GM21529 (cell line): ENCODE measurements around the gene PPP6R3.
"Not testable (repeated sequence)": the region's sequence is repeated elsewhere in the genome, so short reads cannot be mapped to it uniquely, and the experiment has no call there.

ENCODE experiments used
- ATAC-seq: cut with Tn5 transposase; IDR thresholded peaks from one replicate; pipeline ENCODE4 v1.9.1; 2021; ENCODE audit not compliant: unreplicated experiment

PPP6R3 gene

GRCh38 chr11:68454767-68455166 is 5.8 kb upstream of the PPP6R3 start:
- ATAC-seq, result no peak

- no peak for ATAC-seq
Measured at GRCh38 chr11:68455485-68455884, 5.1 kb upstream of the PPP6R3 start.

DNA sequence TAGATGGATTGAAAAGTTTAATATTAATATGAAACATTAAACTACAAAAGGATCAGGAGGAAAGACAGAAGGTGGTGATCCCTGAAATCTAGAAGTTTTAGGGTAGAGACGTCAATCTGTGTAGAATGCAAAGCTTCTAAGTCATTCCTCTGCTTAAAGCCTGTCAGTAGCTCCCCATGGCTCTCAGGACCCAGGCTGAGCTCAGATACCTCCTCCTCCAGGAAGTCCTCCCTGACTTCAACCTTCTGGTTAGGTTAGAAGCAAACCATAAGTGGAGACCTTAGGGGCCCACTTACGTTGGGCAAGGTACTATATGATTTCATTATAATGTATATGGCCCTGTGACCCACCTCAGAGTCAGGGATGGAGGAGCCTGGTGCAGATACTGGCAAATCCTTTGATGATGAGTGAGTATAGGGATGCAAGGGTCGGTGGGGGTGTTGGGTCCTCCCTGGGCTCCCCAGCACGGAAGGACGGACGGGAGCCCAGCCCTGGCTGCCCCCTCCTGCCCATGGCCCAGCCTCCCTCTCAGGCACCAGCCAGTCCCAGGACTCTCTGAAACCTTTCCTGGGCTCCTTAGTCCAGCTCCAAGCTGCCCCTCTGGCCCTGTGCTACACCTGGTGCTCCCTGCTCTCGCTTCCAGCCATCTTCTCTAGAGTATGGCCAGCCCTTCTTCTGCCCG is 3.2 kb upstream of the PPP6R3 start:
- ATAC-seq, result no peak

DNA sequence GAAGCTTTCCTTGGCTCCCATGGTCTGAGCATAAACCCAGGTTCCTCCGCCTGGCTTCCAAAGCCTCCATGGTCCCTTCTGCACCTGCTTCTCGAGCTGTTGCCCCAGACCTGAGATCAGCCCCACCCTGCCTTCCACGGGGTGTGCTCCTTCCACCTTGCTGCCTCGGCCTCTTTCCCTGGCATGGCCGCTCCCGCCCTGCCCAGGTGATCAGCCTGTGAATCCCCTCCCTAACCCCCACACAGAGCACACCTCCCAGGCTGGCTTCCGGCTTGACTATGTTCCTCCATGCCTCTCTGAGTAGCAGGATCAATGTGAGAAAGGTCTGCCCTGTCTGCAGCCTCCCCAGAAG is 2.7 kb upstream of the PPP6R3 start:
- no peak for ATAC-seq

DNA sequence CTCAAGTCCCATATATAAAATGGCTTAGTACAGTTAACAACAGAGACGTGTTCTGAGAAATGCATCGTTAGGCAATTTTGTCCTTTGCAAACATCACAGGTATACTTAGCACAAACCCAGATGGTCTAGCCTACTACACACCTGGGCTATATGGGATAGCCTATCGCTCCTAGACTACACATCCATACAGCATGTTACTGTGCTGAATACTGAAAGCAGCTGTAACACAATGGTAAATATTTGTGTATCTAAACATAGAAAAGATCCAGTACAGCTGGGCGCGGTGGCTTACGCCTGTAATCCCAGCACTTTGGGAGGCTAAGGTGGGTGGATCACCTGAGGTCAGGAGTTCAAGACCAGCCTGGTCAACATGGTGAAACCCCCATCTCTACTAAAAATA is 2.2 kb upstream of the PPP6R3 start:
- ATAC-seq, result not testable (repeated sequence)

DNA sequence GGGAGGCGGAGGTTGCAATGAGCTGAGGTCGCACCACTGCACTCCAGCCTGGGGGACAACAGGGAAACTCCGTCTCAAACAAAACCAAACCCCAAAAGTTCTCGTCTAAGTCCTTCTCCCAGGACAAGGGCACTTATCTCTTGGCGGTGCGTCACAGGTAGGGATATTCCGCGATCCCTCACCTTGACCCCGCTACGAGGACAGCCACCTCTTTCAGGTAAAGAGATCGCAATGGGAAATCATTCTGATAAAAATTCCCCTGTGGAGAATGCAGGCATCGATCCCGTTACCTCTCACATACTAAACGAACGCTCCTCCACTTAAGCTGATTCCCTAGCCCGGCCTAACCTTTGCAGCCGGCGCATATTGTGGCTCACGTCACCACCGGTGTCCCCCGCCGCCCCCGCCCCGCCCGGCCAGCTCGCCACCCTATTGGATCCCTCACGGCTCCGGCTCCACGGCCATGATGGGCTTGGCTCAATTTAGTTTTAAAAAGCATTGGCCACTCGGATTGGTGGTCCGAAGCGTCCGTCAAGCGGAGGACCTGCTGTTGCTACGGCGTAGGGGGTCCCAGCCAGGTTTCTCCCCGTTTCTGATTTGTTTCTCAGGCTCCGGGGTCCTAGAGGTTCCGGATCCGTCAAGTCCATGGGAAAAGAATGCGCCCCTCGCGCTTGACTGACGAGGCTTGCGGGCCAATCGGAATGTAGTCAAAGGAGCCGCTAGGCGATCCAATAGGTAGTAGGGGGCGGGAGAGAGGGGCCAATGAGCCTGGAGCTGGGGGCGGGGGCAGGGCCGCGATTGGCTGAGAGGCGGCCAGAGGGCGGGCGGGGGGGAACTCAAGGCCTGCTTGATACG is 439 bp upstream of the PPP6R3 start:
- ATAC-seq, result peak; percentile 80

GRCh38 chr11:68461575-68461917 is 994 bp downstream of the PPP6R3 start:
- ATAC-seq, result no peak

- no peak for ATAC-seq
Measured at GRCh38 chr11:68463714-68464113, 3.2 kb downstream of the PPP6R3 start.

- no peak for ATAC-seq
Measured at GRCh38 chr11:68467201-68467834, 6.8 kb downstream of the PPP6R3 start.

GRCh38 chr11:68468217-68468828 is 7.8 kb downstream of the PPP6R3 start:
- peak; percentile 51 for ATAC-seq

- ATAC-seq, result no peak
Measured at GRCh38 chr11:68469122-68469521, 8.6 kb downstream of the PPP6R3 start.

DNA sequence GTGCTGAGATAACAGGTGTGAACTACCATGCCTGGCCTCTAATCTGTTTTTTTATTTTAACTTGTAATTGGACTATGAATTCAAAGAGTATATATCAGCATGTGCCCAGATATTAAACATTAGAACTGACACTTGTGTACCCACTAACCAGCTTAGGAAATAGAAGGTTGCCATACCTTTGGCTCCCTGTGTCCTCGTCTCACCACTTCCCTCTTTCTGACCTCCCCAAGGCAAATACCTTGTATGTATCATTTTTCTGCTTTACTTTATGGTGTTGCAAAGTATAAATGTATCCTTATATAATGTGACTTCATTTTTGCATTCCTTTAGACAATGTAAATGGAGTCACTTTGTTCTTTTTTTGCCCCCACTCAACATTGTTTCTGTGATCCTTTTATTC is 9.1 kb downstream of the PPP6R3 start:
- ATAC-seq, result no peak

GRCh38 chr11:68470304-68470811 is 9.8 kb downstream of the PPP6R3 start:
- ATAC-seq, result no peak

DNA sequence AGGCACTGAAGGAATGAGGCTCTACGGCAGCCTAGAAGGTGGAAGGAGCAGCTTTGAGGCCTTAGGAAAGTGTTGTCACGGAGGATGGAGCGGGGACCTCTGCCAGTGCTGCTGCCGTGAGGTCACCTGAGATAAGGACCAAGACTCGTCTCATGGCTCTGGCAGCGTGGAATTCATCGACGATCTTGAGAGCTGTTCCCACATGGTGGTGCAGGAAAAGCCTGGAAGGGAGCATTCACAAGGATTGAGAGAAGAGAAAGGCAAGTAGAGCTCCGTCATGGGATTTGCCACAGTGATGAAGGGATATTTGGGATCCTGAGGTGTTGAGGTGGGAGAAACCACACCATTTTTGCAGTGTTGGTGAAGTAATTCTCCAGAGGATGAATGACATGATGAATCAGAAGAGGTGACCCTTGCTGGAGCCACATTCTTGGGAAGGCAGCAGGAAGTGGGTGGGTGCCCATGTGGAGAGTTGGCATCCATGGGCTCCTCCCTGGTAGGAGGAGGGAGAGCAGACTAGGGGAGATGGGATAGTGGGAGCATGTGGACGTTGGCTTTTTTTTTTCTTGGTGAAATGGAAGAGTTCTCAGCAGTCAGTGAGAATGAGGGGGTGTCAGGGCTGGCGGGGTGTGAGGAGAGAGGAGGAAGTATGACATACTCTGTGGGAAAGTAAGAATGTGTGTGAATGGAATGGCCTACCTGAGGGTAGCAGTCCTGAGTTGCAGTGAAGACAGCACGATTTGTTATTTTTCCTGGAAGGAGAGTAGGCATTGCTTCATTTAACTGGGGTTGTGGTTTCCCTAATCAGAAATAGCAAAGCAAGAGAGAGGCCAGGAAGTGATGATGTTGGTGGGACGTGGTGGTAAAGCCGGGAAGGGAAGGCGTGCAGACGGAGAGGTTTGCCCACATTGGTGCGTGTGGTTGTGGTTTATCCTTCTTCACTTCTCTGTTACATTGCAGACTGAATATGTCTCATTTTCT is 11.1 kb downstream of the PPP6R3 start:
- no peak for ATAC-seq

GRCh38 chr11:68472778-68473177 is 12.2 kb downstream of the PPP6R3 start:
- no peak for ATAC-seq

- ATAC-seq, result no peak
Measured at GRCh38 chr11:68473693-68474092, 13.1 kb downstream of the PPP6R3 start.

DNA sequence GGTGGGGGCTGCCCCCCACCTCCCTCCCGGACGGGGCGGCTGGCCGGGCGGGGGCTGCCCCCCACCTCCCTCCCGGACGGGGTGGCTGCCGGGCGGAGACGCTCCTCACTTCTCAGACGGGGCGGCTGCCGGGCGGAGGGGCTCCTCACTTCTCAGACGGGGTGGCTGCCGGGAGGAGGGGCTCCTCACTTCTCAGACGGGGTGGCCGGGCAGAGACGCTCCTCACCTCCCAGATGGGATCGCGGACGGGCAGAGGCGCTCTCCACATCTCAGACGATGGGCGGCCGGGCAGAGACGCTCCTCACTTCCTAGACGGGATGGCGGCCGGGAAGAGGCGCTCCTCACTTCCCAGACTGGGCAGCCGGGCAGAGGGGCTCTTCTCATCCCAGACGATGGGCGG is 15.1 kb downstream of the PPP6R3 start:
- not testable (repeated sequence) for ATAC-seq

- ATAC-seq, result no peak
Measured at GRCh38 chr11:68479390-68479789, 18.8 kb downstream of the PPP6R3 start.

DNA sequence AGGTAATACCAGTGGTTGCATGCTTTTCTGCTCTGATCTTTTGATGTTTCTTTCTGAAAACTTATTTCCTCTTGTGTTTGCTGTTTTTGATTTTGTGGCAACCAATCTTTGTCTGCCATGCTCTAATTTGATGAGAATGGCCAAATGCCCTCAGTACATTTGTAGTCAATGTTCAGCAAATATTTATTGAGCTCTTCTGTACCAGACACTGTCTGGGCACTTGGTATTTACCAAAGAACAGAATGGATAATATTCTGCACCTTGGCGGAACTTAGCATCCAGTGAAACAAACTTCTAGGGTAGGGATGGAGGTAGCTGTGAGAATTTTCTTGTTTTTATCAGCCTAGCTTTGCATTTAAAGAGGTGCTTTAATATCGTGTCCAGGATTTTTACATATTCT is 19.6 kb downstream of the PPP6R3 start:
- no peak for ATAC-seq

- no peak for ATAC-seq
Measured at GRCh38 chr11:68480852-68481510, 20.4 kb downstream of the PPP6R3 start.
